Measurements from ENCODE around the gene NAMPT.
"Not testable (repeated sequence)": the region's sequence is repeated elsewhere in the genome, so short reads cannot be mapped to it uniquely, and the experiment has no call there.

Gene NAMPT

GRCh38 chr7:106224797-106225196 is 60.0 kb downstream of the NAMPT start:
- DNase-seq: no peak

GRCh38 chr7:106223156-106223555 is 61.6 kb downstream of the NAMPT start:
- DNase-seq: no peak

GRCh38 chr7:106222545-106222944 is 62.2 kb downstream of the NAMPT start:
- no peak for DNase-seq

GRCh38 chr7:106220307-106220706 is 64.5 kb downstream of the NAMPT start:
- DNase-seq: no peak

- DNase-seq: no peak
Observed at GRCh38 chr7:106219170-106219569, 65.6 kb downstream of the NAMPT start.

- DNase-seq: no peak
Observed at GRCh38 chr7:106218546-106218945, 66.2 kb downstream of the NAMPT start.

GRCh38 chr7:106216923-106217542 is 67.8 kb downstream of the NAMPT start:
- DNase-seq: no peak

GRCh38 chr7:106216517-106216922 is 68.3 kb downstream of the NAMPT start:
- no peak for DNase-seq

GRCh38 chr7:106215868-106216516 is 68.8 kb downstream of the NAMPT start:
- DNase-seq: no peak

GRCh38 chr7:106208944-106209343 is 75.8 kb downstream of the NAMPT start:
- not testable (repeated sequence) for DNase-seq

- DNase-seq: no peak
Observed at GRCh38 chr7:106206826-106207541, 77.8 kb downstream of the NAMPT start.

GRCh38 chr7:106205621-106206222 is 79.1 kb downstream of the NAMPT start:
- no peak for DNase-seq

GRCh38 chr7:106203473-106203872 is 81.3 kb downstream of the NAMPT start:
- no peak for DNase-seq

GRCh38 chr7:106201164-106201563 is 83.6 kb downstream of the NAMPT start:
- DNase-seq: no peak

GRCh38 chr7:106199813-106200364 is 84.9 kb downstream of the NAMPT start:
- no peak for DNase-seq

- DNase-seq: no peak
Observed at GRCh38 chr7:106199024-106199423, 85.8 kb downstream of the NAMPT start.

All from NCI-H187 treated with DMSO at 0.1 percent for 48 hours (cell line).